ENCODE data around the gene SHPK.
"Not testable (repeated sequence)": the region's sequence is repeated elsewhere in the genome, so short reads cannot be mapped to it uniquely, and the experiment has no call there.

Gene SHPK

DNA sequence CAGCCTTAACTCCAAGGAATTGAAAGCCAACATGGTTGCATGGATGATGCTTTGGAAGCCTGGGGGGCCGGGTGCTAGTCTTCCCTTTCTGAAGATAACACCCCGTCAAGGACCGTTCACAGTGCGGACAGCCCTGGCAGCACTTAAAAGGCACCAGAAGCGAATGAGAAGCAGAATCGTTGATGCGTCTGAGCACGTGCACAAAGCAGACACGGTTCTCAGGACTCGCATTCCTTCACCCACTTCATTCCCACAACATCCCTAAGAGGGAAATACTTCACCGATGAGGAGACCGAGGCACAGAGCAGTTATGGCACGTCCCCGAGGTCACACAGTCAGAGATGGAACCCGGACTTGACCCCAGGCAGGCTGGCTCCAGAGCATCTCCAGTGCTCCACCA lies 41.1 kb downstream of the SHPK start:
- Mint-ChIP-seq H3K4me3 (no peak overlapping the region), H3K27me3 (no peaks in the 10 kb centered on the region), H3K4me1 (ENCODE audit: low read depth) (no peaks in the 10 kb centered on the region), H3K27ac (no peak overlapping the region), H3K9me3 (no peaks in the 10 kb centered on the region), H3K36me3 (ENCODE audit: low read depth) (peaks cover 8% of the 10 kb centered on the region)
- DNase-seq = no peak

DNA sequence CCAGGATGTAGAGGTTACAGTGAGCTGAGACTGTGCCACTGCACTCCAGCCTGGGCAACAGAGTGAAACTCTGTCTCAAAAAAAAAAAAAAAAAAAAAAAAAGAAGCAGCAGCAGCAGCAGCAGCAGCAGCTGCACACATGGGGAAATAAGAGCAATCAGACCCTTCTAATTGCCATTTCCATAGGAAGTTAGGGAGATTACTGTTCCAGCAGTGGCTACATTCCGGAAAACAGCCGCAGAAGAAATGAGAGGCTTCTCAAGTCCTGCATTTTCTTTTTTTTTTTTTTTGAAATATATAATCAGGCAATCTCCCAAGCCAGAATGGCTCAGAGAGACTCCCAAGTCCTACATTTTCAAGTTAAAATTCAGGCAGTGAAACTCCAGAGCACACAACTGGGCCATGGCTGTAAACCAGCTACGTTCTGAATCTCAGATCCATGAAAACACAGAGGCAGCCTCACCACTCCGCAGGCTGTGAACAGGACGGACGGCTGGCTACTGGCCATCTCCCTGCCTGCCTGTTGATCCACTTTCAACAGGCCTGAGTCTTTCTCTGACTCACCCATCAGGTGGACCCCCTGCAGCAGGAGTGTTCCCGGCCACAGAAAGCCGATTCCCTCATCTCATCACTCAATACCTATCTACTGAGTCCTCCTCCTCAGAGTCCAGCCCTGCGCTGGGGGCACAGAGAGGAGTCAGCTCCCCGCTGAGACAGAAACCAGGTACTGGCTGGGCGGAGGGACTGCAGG lies 41.8 kb downstream of the SHPK start:
- H3K4me3 Mint-ChIP-seq = no peak overlapping the region
- peaks cover 16% of the 10 kb centered on the region for H3K36me3 Mint-ChIP-seq (ENCODE audit: low read depth)
- H3K27me3 Mint-ChIP-seq = no peaks in the 10 kb centered on the region
- H3K9me3 Mint-ChIP-seq = no peaks in the 10 kb centered on the region
- no peak for DNase-seq
- no peaks in the 10 kb centered on the region for H3K4me1 Mint-ChIP-seq (ENCODE audit: low read depth)
- H3K27ac Mint-ChIP-seq = no peak overlapping the region

- H3K36me3 Mint-ChIP-seq (ENCODE audit: low read depth) = peaks cover 19% of the 10 kb centered on the region
- no peaks in the 10 kb centered on the region for H3K9me3 Mint-ChIP-seq
- H3K27me3 Mint-ChIP-seq = no peaks in the 10 kb centered on the region
- no peak for DNase-seq
- H3K4me1 Mint-ChIP-seq (ENCODE audit: low read depth) = no peaks in the 10 kb centered on the region
- no peak overlapping the region for H3K27ac Mint-ChIP-seq
- H3K4me3 Mint-ChIP-seq = no peak overlapping the region
Measured at GRCh38 chr17:3593384-3593783, 42.7 kb downstream of the SHPK start.

GRCh38 chr17:3592216-3592860 lies 43.7 kb downstream of the SHPK start:
- no peak for DNase-seq
- H3K27me3 Mint-ChIP-seq = no peaks in the 10 kb centered on the region
- no peak overlapping the region for H3K4me3 Mint-ChIP-seq
- peaks cover 24% of the 10 kb centered on the region for H3K36me3 Mint-ChIP-seq (ENCODE audit: low read depth)
- no peak overlapping the region for H3K27ac Mint-ChIP-seq
- H3K4me1 Mint-ChIP-seq (ENCODE audit: low read depth) = no peaks in the 10 kb centered on the region
- H3K9me3 Mint-ChIP-seq = no peaks in the 10 kb centered on the region

GRCh38 chr17:3590768-3591167 lies 45.3 kb downstream of the SHPK start:
- Mint-ChIP-seq H3K27me3 (no peaks in the 10 kb centered on the region), H3K4me3 (no peak overlapping the region), H3K9me3 (no peaks in the 10 kb centered on the region), H3K4me1 (ENCODE audit: low read depth) (no peaks in the 10 kb centered on the region), H3K36me3 (ENCODE audit: low read depth) (peaks cover 35% of the 10 kb centered on the region), H3K27ac (no peak overlapping the region)
- no peak for DNase-seq

GRCh38 chr17:3590231-3590630 lies 45.8 kb downstream of the SHPK start:
- no peak for DNase-seq
- Mint-ChIP-seq H3K4me3 (no peak overlapping the region), H3K36me3 (ENCODE audit: low read depth) (peaks cover 35% of the 10 kb centered on the region), H3K9me3 (no peaks in the 10 kb centered on the region), H3K27me3 (no peaks in the 10 kb centered on the region), H3K4me1 (ENCODE audit: low read depth) (no peaks in the 10 kb centered on the region), H3K27ac (no peak overlapping the region)

- no peak overlapping the region for H3K4me3 Mint-ChIP-seq
- no peaks in the 10 kb centered on the region for H3K9me3 Mint-ChIP-seq
- peaks cover 36% of the 10 kb centered on the region for H3K36me3 Mint-ChIP-seq (ENCODE audit: low read depth)
- no peak overlapping the region for H3K27ac Mint-ChIP-seq
- H3K27me3 Mint-ChIP-seq = no peaks in the 10 kb centered on the region
- no peaks in the 10 kb centered on the region for H3K4me1 Mint-ChIP-seq (ENCODE audit: low read depth)
- no peak for DNase-seq
Measured at GRCh38 chr17:3589784-3590183, 46.3 kb downstream of the SHPK start.

DNA sequence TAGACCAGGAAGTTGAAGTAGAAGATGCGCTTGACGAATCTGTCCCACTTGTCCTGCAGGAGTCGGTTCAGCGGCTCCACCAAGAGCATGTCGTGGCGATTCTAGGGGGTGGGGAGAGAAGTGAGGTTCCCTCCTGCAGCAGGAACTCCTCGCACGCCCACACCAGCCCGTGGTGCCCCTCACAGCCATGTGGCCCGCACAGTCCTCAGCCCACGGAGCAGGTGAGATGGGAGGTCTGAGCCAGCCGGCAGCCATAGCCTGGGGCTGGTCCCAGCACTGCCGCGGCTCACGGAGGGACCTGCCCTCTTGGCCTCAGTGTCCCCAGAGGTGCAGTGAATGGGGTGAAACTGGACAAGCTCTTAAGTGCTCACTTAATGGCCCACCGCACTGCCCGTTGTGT lies 50.2 kb downstream of the SHPK start:
- Mint-ChIP-seq H3K4me3 (no peak overlapping the region), H3K9me3 (no peaks in the 10 kb centered on the region), H3K4me1 (ENCODE audit: low read depth) (no peaks in the 10 kb centered on the region), H3K36me3 (ENCODE audit: low read depth) (peaks cover 36% of the 10 kb centered on the region), H3K27ac (no peak overlapping the region), H3K27me3 (no peaks in the 10 kb centered on the region)
- DNase-seq = no peak

GRCh38 chr17:3583456-3583855 lies 52.6 kb downstream of the SHPK start:
- DNase-seq = no peak
- Mint-ChIP-seq H3K27me3 (no peaks in the 10 kb centered on the region), H3K4me1 (ENCODE audit: low read depth) (no peaks in the 10 kb centered on the region), H3K36me3 (ENCODE audit: low read depth) (peaks cover 30% of the 10 kb centered on the region), H3K27ac (no peak overlapping the region), H3K4me3 (no peak overlapping the region), H3K9me3 (no peaks in the 10 kb centered on the region)

- Mint-ChIP-seq H3K4me1 (ENCODE audit: low read depth) (no peaks in the 10 kb centered on the region), H3K27me3 (no peaks in the 10 kb centered on the region), H3K36me3 (ENCODE audit: low read depth) (peaks cover 26% of the 10 kb centered on the region), H3K4me3 (no peak overlapping the region), H3K27ac (no peak overlapping the region), H3K9me3 (no peaks in the 10 kb centered on the region)
- DNase-seq = no peak
Measured at GRCh38 chr17:3582915-3583314, 53.1 kb downstream of the SHPK start.

- DNase-seq; H3K4me3 Mint-ChIP-seq; H3K9me3 Mint-ChIP-seq; H3K4me1 Mint-ChIP-seq (ENCODE audit: low read depth); H3K27ac Mint-ChIP-seq; H3K27me3 Mint-ChIP-seq: not testable (repeated sequence)
- H3K36me3 Mint-ChIP-seq (ENCODE audit: low read depth) = peaks cover 19% of the 10 kb centered on the region
Measured at GRCh38 chr17:3578667-3579066, 57.4 kb downstream of the SHPK start.

DNA sequence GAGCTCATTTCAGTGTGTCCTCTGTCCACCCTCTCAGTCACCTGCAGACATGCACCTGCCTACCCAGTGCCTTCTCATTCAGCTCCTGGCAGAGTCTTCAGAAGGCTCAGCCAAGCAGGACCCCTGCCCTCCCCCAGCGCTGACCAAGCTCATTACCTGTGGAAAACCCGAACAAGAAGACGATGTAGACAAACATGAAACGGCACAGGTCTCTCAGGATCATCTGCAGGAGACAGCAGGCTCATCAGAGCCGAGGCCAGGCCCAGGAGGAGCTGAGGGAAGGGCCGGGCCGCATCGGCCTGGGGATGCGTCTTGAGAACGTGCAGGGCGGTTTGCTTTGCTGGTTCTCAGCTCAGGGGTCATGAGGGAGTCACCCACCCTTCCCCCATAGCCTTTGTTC lies 59.1 kb downstream of the SHPK start:
- no peak for DNase-seq
- Mint-ChIP-seq H3K4me1 (ENCODE audit: low read depth) (no peaks in the 10 kb centered on the region), H3K27me3 (no peaks in the 10 kb centered on the region), H3K36me3 (ENCODE audit: low read depth) (peaks cover 18% of the 10 kb centered on the region), H3K9me3 (no peaks in the 10 kb centered on the region), H3K27ac (no peak overlapping the region), H3K4me3 (no peak overlapping the region)

DNA sequence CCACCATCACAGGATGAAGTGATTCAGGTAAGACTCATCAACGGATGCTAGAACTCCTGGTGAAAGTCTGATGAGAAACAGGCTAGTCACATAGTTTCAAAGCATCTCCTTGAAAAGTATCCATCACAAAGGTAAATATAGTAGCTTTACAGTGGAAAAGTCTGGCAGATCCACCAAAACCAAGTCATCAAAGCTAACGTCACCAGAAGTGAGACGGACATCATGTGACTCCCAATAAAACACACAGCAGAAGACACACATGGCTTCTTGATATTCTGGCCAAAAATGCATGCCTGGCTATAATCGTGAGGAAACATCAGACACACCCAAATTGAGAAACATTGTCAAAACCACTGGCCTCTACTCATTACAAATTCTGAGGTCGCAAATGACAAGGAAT lies 60.5 kb downstream of the SHPK start:
- Mint-ChIP-seq H3K4me1 (ENCODE audit: low read depth) (no peaks in the 10 kb centered on the region), H3K27ac (no peak overlapping the region), H3K4me3 (no peak overlapping the region), H3K27me3 (no peaks in the 10 kb centered on the region), H3K9me3 (no peaks in the 10 kb centered on the region), H3K36me3 (ENCODE audit: low read depth) (peaks cover 19% of the 10 kb centered on the region)
- no peak for DNase-seq

GRCh38 chr17:3574231-3574630 lies 61.8 kb downstream of the SHPK start:
- H3K27ac Mint-ChIP-seq = no peak overlapping the region
- no peak overlapping the region for H3K4me3 Mint-ChIP-seq
- no peaks in the 10 kb centered on the region for H3K27me3 Mint-ChIP-seq
- H3K36me3 Mint-ChIP-seq (ENCODE audit: low read depth) = peaks cover 15% of the 10 kb centered on the region
- DNase-seq = no peak
- H3K4me1 Mint-ChIP-seq (ENCODE audit: low read depth) = no peaks in the 10 kb centered on the region
- H3K9me3 Mint-ChIP-seq = no peaks in the 10 kb centered on the region

GRCh38 chr17:3573246-3574100 lies 62.6 kb downstream of the SHPK start:
- Mint-ChIP-seq H3K4me1 (ENCODE audit: low read depth) (no peaks in the 10 kb centered on the region), H3K9me3 (no peaks in the 10 kb centered on the region), H3K36me3 (ENCODE audit: low read depth) (peaks cover 13% of the 10 kb centered on the region), H3K27ac (no peak overlapping the region), H3K4me3 (no peak overlapping the region), H3K27me3 (no peaks in the 10 kb centered on the region)
- DNase-seq = no peak
